Gastroesophageal sphincter (tissue), 4 donors: ENCODE results near the gene EPHA3. TPM values are rescaled to one million over a fixed set of nuclear protein-coding genes. Genes with fewer than 3 reads are reported as not detected.

Experiments used
- ATAC-seq: fragments of 150-250 bp; one replicate; pipeline ENCODE4 v1.9.1; 2016; ENCODE audit warnings: mild to moderate bottlenecking, moderate library complexity
- H3K27ac ChIP-seq, 4 donors: fragments of 200-600 bp; sonication (generic) in 3 of 4; 1 replicate in 3 of 4; 2 replicates in 1 of 4; pipeline ENCODE4 v1.5.1; 2016 to 2019
- H3K27me3 ChIP-seq: fragments of 200-600 bp; sonication (generic); one replicate; pipeline ENCODE4 v1.5.1; 2019
- H3K36me3 ChIP-seq, 2 donors: fragments of 200-600 bp; sonication (generic); one replicate each; pipeline ENCODE4 v1.5.1; 2019; ENCODE audit warnings: control low read depth in 1 of 2
- H3K4me1 ChIP-seq, 3 donors: fragments of 200-600 bp; sonication (generic); 1 replicate in 2 of 3; 2 replicates in 1 of 3; pipeline ENCODE4 v1.5.1; 2016 to 2019; ENCODE audit warnings: control low read depth in 2 of 3
- H3K4me3 ChIP-seq, 2 donors: fragments of 200-600 bp; sonication (generic); one replicate each; pipeline ENCODE4 v1.5.1; 2019; ENCODE audit warnings: mild to moderate bottlenecking in 1 of 2, moderate library complexity in 1 of 2
- H3K9me3 ChIP-seq, 3 donors: fragments of 200-600 bp; sonication (generic); one replicate each; pipeline ENCODE4 v1.5.1; 2017 to 2019; ENCODE audit warnings: control low read depth in 2 of 3
- EP300 ChIP-seq: sonication (generic); formaldehyde crosslinking; IDR thresholded peaks from one replicate; pipeline ENCODE4 v1.6.1; 2017; ENCODE audit warnings: antibody characterized with exemption, mild to moderate bottlenecking
- POLR2A ChIP-seq, 2 donors: fragments of 450-650 bp; IDR thresholded peaks; one replicate each; pipeline ENCODE4 v1.6.1; 2017; ENCODE audit warnings: antibody characterized with exemption in 2 of 2, mild to moderate bottlenecking in 2 of 2, moderate library complexity in 1 of 2
- POLR2AphosphoS5 ChIP-seq: sonication (generic); formaldehyde crosslinking; IDR thresholded peaks from one replicate; pipeline ENCODE4 v1.6.1; 2017; ENCODE audit warnings: antibody characterized with exemption
- WGBS, 2 donors: methylation state at CpG; one replicate each; pipeline ENCODE4 v1.1.5; 2018; ENCODE audit warnings: low coverage in 1 of 2; 5-methylcytosine and 5-hydroxymethylcytosine counted together
- total RNA-seq, 4 donors: library from RNA; depleted of rRNA; stranded (reverse); fragments of >200 nt; gene quantifications; one replicate each; pipeline ENCODE4 v1.1.0, GENCODE V29; 2016
- TF ChIP-seq, protein P1 (sequence below), 4 experiments: fragments of 200-600 bp in 2 of 4; fragments of 450-650 bp in 2 of 4; sonication (generic) in 1 of 4; IDR thresholded peaks; one replicate each; pipeline ENCODE4 v1.5.1; 2017 to 2019; ENCODE audit warnings: antibody characterized with exemption in 4 of 4, mild to moderate bottlenecking in 2 of 4, moderate library complexity in 2 of 4

EPHA3 gene
- total RNA-seq, 4 donors from 2014 or later: 9.3 to 20.4 (median 15.9) TPM

DNA sequence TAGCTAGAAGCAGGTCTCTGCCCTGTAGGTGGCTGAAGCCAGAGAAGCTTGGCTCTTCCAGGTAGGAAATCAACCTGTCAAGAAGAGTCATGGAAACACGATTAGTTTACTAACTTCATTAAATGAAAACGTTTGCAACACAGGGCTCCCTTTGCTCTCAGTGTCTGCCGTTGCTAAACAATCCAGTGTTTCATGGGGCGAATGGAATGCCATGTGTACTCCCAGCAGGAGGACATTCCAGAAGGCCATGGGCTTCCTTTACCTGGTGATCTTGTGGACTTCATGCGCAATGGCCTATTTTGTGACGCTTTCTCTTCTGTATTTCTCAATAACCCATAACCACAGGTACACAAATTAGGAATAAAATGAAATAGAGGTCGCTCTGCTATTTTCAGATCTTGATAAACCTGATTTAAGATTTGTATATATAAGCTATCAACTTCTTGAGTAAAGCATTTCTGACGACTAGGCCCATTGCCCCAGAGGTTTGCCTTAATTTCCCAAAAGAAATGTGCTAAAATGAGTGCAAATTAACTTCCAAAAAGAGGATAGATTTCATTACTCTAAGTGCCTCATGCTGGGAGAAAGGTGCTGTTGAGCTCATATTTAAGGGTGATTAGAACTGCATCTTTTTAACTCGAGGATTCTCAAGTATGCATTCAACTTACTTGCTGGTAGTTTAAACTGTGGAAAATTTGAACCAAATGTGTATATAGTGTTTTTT is 171.0 kb downstream of the EPHA3 start:
- no peak for ATAC-seq
- Histone ChIP-seq H3K27ac (no peak overlapping the region), H3K4me1 (peaks cover 0 to 5% (median 0%) of the 10 kb centered on the region in 3 donors), H3K9me3 (no peaks in the 10 kb centered on the region), H3K36me3 (no peaks in the 10 kb centered on the region), H3K4me3 (no peak overlapping the region), H3K27me3 (no peaks in the 10 kb centered on the region)
- no peak for TF ChIP-seq POLR2AphosphoS5
- no peak for TF ChIP-seq POLR2A (IDR thresholded peaks at IDR 0.05)
- TF ChIP-seq, protein P1, sequence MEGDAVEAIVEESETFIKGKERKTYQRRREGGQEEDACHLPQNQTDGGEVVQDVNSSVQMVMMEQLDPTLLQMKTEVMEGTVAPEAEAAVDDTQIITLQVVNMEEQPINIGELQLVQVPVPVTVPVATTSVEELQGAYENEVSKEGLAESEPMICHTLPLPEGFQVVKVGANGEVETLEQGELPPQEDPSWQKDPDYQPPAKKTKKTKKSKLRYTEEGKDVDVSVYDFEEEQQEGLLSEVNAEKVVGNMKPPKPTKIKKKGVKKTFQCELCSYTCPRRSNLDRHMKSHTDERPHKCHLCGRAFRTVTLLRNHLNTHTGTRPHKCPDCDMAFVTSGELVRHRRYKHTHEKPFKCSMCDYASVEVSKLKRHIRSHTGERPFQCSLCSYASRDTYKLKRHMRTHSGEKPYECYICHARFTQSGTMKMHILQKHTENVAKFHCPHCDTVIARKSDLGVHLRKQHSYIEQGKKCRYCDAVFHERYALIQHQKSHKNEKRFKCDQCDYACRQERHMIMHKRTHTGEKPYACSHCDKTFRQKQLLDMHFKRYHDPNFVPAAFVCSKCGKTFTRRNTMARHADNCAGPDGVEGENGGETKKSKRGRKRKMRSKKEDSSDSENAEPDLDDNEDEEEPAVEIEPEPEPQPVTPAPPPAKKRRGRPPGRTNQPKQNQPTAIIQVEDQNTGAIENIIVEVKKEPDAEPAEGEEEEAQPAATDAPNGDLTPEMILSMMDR (IDR thresholded peaks at IDR 0.05): no peak
- WGBS, 2 donors: 82 to 88% methylated on average over 8 to 9 of the region's 9 CpGs

DNA sequence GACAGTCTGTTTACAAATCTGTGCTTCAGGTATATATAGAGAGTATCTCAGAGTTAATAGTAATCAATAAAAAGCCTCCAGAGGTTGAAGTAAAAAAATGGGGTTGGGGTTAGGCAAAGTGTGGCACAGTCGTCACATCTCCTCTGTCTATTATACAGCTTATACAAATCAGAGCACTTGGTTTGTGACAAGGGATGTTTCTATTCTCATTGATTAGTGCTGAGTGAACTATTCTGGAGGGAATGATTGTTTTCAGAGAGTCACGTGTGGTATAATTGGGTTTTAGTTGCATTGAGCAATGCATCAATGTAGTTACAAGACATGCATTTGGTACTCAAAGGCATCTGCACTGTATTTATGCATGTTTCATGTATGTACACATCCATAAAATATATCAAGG is 172.9 kb downstream of the EPHA3 start:
- H3K36me3 ChIP-seq: no peaks in the 10 kb centered on the region
- no peak for ATAC-seq
- no peaks in the 10 kb centered on the region for H3K4me1 ChIP-seq
- no peak overlapping the region for H3K4me3 ChIP-seq
- H3K27ac ChIP-seq: no peak overlapping the region
- TF ChIP-seq EP300 (no peak), POLR2AphosphoS5 (no peak), POLR2A (IDR thresholded peaks at IDR 0.05) (no peak)
- TF ChIP-seq, protein P1 (IDR thresholded peaks at IDR 0.05): no peak
- 81 to 83% methylated on average over 2 of the region's 2 CpGs for WGBS, 2 donors
- H3K9me3 ChIP-seq: no peaks in the 10 kb centered on the region
- H3K27me3 ChIP-seq: no peaks in the 10 kb centered on the region

DNA sequence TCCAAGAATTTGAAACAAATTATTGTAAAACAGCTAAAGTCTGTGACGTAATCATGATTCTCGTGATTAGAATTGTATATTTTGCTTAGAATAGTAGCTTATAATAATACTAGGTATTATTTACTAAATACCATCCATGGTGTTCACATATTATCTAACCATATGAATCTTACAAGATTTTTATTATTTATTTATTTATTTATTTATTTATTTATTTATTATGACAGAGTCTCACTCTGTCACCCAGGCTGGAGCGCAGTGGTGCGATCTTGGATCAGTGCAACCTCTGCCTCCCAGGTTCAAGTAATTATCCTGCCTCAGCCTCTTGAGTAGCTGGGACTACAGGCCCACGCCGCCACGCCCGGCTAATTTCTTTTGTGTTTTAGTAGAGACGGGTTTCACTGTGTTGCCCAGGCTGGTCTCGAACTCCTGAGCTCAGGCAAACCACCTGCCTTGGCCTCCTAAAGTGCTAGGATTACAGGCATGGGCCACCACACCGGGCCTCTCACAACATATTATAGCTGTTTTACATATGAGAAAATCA is 173.5 kb downstream of the EPHA3 start:
- Histone ChIP-seq H3K36me3 (no peaks in the 10 kb centered on the region), H3K27ac (no peak overlapping the region), H3K27me3 (no peaks in the 10 kb centered on the region), H3K4me1 (no peaks in the 10 kb centered on the region), H3K9me3 (no peaks in the 10 kb centered on the region), H3K4me3 (no peak overlapping the region)
- TF ChIP-seq, protein P1 (IDR thresholded peaks at IDR 0.05): no peak
- TF ChIP-seq POLR2AphosphoS5 (no peak), POLR2A (IDR thresholded peaks at IDR 0.05) (no peak), EP300 (no peak)
- 95 to 96% methylated on average over 6 to 10 of the region's 11 CpGs for WGBS, 2 donors
- no peak for ATAC-seq

DNA sequence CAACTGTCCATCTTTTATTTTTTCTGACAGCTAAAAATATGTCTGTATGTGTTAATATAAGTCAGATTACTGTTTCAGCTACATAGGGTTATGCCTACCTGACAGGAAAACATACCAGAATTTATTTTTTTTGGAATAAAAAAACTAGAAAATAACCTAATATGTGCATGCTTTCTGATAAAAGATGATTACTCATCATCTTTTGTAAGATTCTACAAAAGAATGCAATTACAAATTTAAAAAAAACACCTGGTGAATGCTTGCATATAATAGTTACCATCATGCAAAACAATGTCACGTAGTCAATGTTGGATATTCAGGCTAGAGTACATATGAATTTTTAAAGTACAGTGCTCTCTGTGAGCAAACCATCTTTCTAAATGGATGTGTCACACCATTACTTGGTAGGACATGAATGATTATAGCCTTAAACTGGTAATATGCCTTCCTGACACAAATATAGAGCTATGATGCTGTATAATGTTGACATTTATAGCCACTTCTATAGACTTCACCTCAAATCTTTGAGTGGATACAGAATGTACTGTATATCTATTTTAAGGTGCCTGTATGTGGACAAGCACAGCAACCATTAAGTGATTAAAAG is 180.6 kb downstream of the EPHA3 start:
- H3K4me1 ChIP-seq: no peaks in the 10 kb centered on the region
- no peak overlapping the region for H3K27ac ChIP-seq
- 89 to 93% methylated on average over 1 of the region's 1 CpG for WGBS, 2 donors
- TF ChIP-seq EP300 (no peak), POLR2A (IDR thresholded peaks at IDR 0.05) (no peak), POLR2AphosphoS5 (no peak)
- TF ChIP-seq, protein P1 (IDR thresholded peaks at IDR 0.05): no peak
- no peaks in the 10 kb centered on the region for H3K36me3 ChIP-seq
- no peak overlapping the region for H3K4me3 ChIP-seq
- no peaks in the 10 kb centered on the region for H3K27me3 ChIP-seq
- ATAC-seq: no peak
- no peaks in the 10 kb centered on the region for H3K9me3 ChIP-seq
